HepG2 (cell line): ENCODE results near the gene ZNFX1.

ENCODE experiments used
- CBFB ChIP-seq: sonication (generic); formaldehyde crosslinking; IDR thresholded peaks from 2 replicates; pipeline ENCODE4 v1.4.0; 2020; ENCODE audit warnings: missing genetic modification reagents
- EZH2 ChIP-seq: conservative IDR thresholded peaks from 2 replicates; pipeline ENCODE4 v1.6.1; 2012; ENCODE audit warnings: mild to moderate bottlenecking, low read depth, low read length, moderate library complexity
- GABPA ChIP-seq, 2 experiments: IDR thresholded peaks; 2 replicates each; pipeline ENCODE4 v1.6.1; 2011 to 2016; ENCODE audit warnings: low read depth in 2 of 2, low read length in 1 of 2, missing biosample characterization in 1 of 2, missing genetic modification characterization in 1 of 2
- POLR2A ChIP-seq, 2 experiments: IDR thresholded peaks; 2 replicates each; pipeline ENCODE4 v1.6.1; 2011; ENCODE audit warnings: low read depth in 2 of 2, low read length in 2 of 2, mild to moderate bottlenecking in 1 of 2, moderate library complexity in 1 of 2; ENCODE audit not compliant: insufficient read depth in 1 of 2
- POLR2AphosphoS5 ChIP-seq: IDR thresholded peaks from 2 replicates; pipeline ENCODE4 v1.6.1; 2012; ENCODE audit warnings: low read depth, low read length
- SMARCE1 ChIP-seq: fragments of 450-650 bp; IDR thresholded peaks from 2 replicates; pipeline ENCODE4 v1.6.1; 2017; ENCODE audit warnings: borderline replicate concordance
- ZNF10 ChIP-seq: sonication (generic); formaldehyde crosslinking; IDR thresholded peaks from 2 replicates; pipeline ENCODE4 v1.4.0; 2020; ENCODE audit warnings: mild to moderate bottlenecking, low read depth, missing genetic modification reagents, borderline replicate concordance
- ZNF749 ChIP-seq: sonication (generic); formaldehyde crosslinking; IDR thresholded peaks from 2 replicates; pipeline ENCODE4 v1.8.0; 2022; ENCODE audit warnings: mild to moderate bottlenecking, missing genetic modification reagents, moderate library complexity, borderline replicate concordance
- TF ChIP-seq, protein P1 (sequence below): sonication (generic); formaldehyde crosslinking; IDR thresholded peaks from 2 replicates; pipeline ENCODE4 v1.9.0; 2021; ENCODE audit warnings: missing genetic modification reagents, borderline replicate concordance
- TF ChIP-seq, protein P2 (sequence below): sonication (generic); formaldehyde crosslinking; IDR thresholded peaks from 2 replicates; pipeline ENCODE4 v1.5.0; 2020; ENCODE audit warnings: mild to moderate bottlenecking, missing genetic modification reagents, moderate library complexity

DNA sequence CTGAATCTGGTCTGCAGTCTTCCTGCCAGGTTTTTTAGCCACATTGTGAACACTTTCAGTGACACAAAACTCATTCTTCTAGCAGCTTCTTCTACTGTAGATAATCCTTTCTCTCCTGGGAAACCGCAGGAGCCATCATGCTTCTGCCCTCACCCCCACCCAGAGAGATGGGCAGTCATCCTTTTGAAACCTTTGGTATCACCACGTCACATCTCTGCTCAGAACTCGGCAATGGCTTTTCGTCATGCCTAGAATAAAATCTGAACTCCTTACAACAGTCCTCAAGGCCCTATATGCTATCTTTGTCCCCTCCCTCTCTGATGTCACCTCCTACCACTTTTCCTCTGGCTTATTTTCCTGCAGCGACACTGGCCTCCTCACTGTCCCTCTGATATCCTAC is 46.4 kb upstream of the ZNFX1 start:
- TF ChIP-seq ZNF749 (CRISPR knock-in tag) (no peak), POLR2AphosphoS5 (no peak), ZNF10 (CRISPR knock-in tag) (no peak), SMARCE1 (no peak), EZH2 (no peak), CBFB (CRISPR knock-in tag) (no peak), GABPA (IDR thresholded peaks at IDR 0.05; ENCODE audit: low read depth, low read length) (no peak), GABPA (CRISPR knock-in tag; IDR thresholded peaks at IDR 0.05; ENCODE audit: low read depth) (no peak), POLR2A (IDR thresholded peaks at IDR 0.05; ENCODE audit: insufficient read depth in 1 of 2, low read depth in 2 of 2, low read length in 2 of 2) (no peak)
- TF ChIP-seq, protein P1, sequence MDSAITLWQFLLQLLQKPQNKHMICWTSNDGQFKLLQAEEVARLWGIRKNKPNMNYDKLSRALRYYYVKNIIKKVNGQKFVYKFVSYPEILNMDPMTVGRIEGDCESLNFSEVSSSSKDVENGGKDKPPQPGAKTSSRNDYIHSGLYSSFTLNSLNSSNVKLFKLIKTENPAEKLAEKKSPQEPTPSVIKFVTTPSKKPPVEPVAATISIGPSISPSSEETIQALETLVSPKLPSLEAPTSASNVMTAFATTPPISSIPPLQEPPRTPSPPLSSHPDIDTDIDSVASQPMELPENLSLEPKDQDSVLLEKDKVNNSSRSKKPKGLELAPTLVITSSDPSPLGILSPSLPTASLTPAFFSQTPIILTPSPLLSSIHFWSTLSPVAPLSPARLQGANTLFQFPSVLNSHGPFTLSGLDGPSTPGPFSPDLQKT (CRISPR knock-in tag), result no peak
- TF ChIP-seq, protein P2, sequence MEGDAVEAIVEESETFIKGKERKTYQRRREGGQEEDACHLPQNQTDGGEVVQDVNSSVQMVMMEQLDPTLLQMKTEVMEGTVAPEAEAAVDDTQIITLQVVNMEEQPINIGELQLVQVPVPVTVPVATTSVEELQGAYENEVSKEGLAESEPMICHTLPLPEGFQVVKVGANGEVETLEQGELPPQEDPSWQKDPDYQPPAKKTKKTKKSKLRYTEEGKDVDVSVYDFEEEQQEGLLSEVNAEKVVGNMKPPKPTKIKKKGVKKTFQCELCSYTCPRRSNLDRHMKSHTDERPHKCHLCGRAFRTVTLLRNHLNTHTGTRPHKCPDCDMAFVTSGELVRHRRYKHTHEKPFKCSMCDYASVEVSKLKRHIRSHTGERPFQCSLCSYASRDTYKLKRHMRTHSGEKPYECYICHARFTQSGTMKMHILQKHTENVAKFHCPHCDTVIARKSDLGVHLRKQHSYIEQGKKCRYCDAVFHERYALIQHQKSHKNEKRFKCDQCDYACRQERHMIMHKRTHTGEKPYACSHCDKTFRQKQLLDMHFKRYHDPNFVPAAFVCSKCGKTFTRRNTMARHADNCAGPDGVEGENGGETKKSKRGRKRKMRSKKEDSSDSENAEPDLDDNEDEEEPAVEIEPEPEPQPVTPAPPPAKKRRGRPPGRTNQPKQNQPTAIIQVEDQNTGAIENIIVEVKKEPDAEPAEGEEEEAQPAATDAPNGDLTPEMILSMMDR (CRISPR knock-in tag), result no peak
